GM12878 (cell line): ENCODE data around the gene TKT. TPM values are rescaled to one million over a fixed set of nuclear protein-coding genes. Genes with fewer than 3 reads are reported as not detected.

ENCODE experiments used
- BCLAF1 ChIP-seq: fragments of 450-650 bp; IDR thresholded peaks from 2 replicates; pipeline ENCODE4 v1.6.1; 2017; ENCODE audit warnings: antibody characterized with exemption, mild to moderate bottlenecking, moderate library complexity
- DPF2 ChIP-seq: fragments of 450-650 bp; IDR thresholded peaks from 2 replicates; pipeline ENCODE4 v1.6.1; 2017; ENCODE audit warnings: mild to moderate bottlenecking
- EZH2 ChIP-seq: IDR thresholded peaks from 2 replicates; pipeline ENCODE4 v1.6.1; 2012; ENCODE audit warnings: low read depth, mild to moderate bottlenecking, control low read depth, inconsistent platforms, low read length, borderline replicate concordance; ENCODE audit not compliant: control insufficient read depth
- KLF5 ChIP-seq: fragments of 450-650 bp; IDR thresholded peaks from 2 replicates; pipeline ENCODE4 v1.6.1; 2014; ENCODE audit warnings: mild to moderate bottlenecking; ENCODE audit not compliant: partially characterized antibody
- PKNOX1 ChIP-seq: fragments of 450-650 bp; IDR thresholded peaks from 2 replicates; pipeline ENCODE4 v1.6.1; 2016; ENCODE audit warnings: mild to moderate bottlenecking
- POLR2AphosphoS2 ChIP-seq: IDR thresholded peaks from 2 replicates; pipeline ENCODE4 v1.6.1; 2011; ENCODE audit warnings: low read depth, mild to moderate bottlenecking, low read length, improper control_type of control experiment, moderate library complexity
- RUNX3 ChIP-seq: IDR thresholded peaks from 2 replicates; pipeline ENCODE4 v1.6.1; 2012; ENCODE audit warnings: low read length, inconsistent platforms
- SKIL ChIP-seq: fragments of 450-650 bp; IDR thresholded peaks from 2 replicates; pipeline ENCODE4 v1.6.1; 2017; ENCODE audit warnings: mild to moderate bottlenecking, low read depth, inconsistent platforms; ENCODE audit not compliant: poor library complexity, severe bottlenecking
- SMAD5 ChIP-seq: IDR thresholded peaks from 2 replicates; pipeline ENCODE4 v1.6.1; 2016; ENCODE audit warnings: antibody characterized with exemption, low read depth
- STAT3 ChIP-seq: IDR thresholded peaks from 2 replicates; pipeline ENCODE4 v1.6.1; 2011; ENCODE audit warnings: low read depth, low read length, improper control_type of control experiment
- TCF3 ChIP-seq: IDR thresholded peaks from 2 replicates; pipeline ENCODE4 v1.6.1; 2012; ENCODE audit warnings: low read depth, mild to moderate bottlenecking, low read length, borderline replicate concordance; ENCODE audit not compliant: insufficient read depth
- USF1 ChIP-seq: IDR thresholded peaks from 2 replicates; pipeline ENCODE4 v1.6.1; 2011; ENCODE audit warnings: borderline replicate concordance, low read depth, mild to moderate bottlenecking, moderate library complexity, mixed read lengths, low read length; ENCODE audit not compliant: insufficient read depth; ENCODE audit errors: extremely low read length
- polyA plus RNA-seq, 11 experiments: library from polyadenylated mRNA; depleted of rRNA in 4 of 11; unstranded in 6 of 11; stranded (reverse) in 5 of 11; fragments of >200 nt; fragmentation: Nextera tagmentation in 4 of 11; fragmentation: Illumina TruSeq in 1 of 11; extraction: Ambion mirVana in 4 of 11; extraction: Trizol in 1 of 11; gene quantifications; 1 replicate in 1 of 11; 2 replicates in 10 of 11; pipeline versions ENCODE4 v1.2.1 to v1.2.3, GENCODE V29; 2011 to 2016; ENCODE audit warnings: inconsistent platforms in 2 of 11, missing spikeins in 2 of 11, low read depth in 1 of 11
- total RNA-seq, 4 experiments: library from RNA; depleted of rRNA in 3 of 4; stranded (reverse); fragments of >200 nt in 3 of 4; fragmentation: Illumina TruSeq in 1 of 4; extraction: Trizol in 1 of 4; gene quantifications; 2 replicates each; pipeline versions ENCODE4 v1.2.1 to v1.2.3, GENCODE V29; 2013 to 2021

TKT gene
- total and polyA plus RNA-seq, 10 of the 15 experiments (the other 5 are each of a cell fraction or from before 2014, with no cell fraction given) = 56.4 to 385 (median 143) TPM

GRCh38 chr3:53181024-53181371 is 74.8 kb downstream of the TKT start (continued):
- TF ChIP-seq BCLAF1 (no peak), EZH2 (no peak), TCF3 (no peak), DPF2 (peak; percentile 68), SKIL (peak; percentile 0), STAT3 (no peak), SMAD5 (no peak), POLR2AphosphoS2 (no peak), KLF5 (no peak), USF1 (no peak), PKNOX1 (no peak), RUNX3 (no peak)
- TF ChIP-seq, all 136 proteins: peak for 13
